ENCODE measurements around the gene GIT2. TPM values are rescaled to one million over a fixed set of nuclear protein-coding genes. Genes with fewer than 3 reads are reported as not detected.

The GIT2 gene
- total and polyA plus RNA-seq, 9 donors = 17.4 to 58.8 (median 43.7) TPM

DNA sequence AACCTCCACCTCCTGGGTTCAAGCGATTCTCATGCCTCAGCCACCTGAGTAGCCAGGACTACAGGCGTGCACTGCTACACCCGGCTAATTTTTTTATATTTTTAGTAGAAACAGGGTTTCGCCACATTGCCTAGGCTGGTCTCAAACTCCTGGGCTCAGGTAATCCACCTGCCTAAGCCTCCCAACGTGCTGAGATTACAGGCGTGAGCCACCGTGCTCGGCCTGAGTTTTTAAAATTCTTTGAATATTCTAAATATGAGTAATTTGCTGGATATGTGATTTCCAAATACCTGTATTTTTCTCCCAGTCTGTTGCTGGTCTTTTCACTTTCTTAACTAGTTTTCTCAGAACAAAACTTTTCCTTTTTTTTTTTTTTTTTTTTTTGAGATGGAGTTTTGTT is 27.4 kb downstream of the GIT2 start:
- H3K4me3 ChIP-seq = no peak overlapping the region
- no peaks in the 10 kb centered on the region for H3K9me3 ChIP-seq
- H3K36me3 ChIP-seq = no peaks in the 10 kb centered on the region
- H3K4me1 ChIP-seq (ENCODE audit: insufficient read depth) = no peaks in the 10 kb centered on the region
- H3K27ac ChIP-seq = no peak overlapping the region
- 92 to 93% (median 93%) methylated on average over 8 of the region's 8 CpGs for WGBS, 3 donors
- no peaks in the 10 kb centered on the region for H3K27me3 ChIP-seq
- TF ChIP-seq, protein P1, sequence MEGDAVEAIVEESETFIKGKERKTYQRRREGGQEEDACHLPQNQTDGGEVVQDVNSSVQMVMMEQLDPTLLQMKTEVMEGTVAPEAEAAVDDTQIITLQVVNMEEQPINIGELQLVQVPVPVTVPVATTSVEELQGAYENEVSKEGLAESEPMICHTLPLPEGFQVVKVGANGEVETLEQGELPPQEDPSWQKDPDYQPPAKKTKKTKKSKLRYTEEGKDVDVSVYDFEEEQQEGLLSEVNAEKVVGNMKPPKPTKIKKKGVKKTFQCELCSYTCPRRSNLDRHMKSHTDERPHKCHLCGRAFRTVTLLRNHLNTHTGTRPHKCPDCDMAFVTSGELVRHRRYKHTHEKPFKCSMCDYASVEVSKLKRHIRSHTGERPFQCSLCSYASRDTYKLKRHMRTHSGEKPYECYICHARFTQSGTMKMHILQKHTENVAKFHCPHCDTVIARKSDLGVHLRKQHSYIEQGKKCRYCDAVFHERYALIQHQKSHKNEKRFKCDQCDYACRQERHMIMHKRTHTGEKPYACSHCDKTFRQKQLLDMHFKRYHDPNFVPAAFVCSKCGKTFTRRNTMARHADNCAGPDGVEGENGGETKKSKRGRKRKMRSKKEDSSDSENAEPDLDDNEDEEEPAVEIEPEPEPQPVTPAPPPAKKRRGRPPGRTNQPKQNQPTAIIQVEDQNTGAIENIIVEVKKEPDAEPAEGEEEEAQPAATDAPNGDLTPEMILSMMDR (IDR thresholded peaks at IDR 0.05) = no peak
- no peak for TF ChIP-seq EP300 (IDR thresholded peaks at IDR 0.05)
- TF ChIP-seq POLR2A (IDR thresholded peaks at IDR 0.05) = no peak
- no peak for DNase-seq
- intact Hi-C loops (cut with DNase I) = no loop called here

DNA sequence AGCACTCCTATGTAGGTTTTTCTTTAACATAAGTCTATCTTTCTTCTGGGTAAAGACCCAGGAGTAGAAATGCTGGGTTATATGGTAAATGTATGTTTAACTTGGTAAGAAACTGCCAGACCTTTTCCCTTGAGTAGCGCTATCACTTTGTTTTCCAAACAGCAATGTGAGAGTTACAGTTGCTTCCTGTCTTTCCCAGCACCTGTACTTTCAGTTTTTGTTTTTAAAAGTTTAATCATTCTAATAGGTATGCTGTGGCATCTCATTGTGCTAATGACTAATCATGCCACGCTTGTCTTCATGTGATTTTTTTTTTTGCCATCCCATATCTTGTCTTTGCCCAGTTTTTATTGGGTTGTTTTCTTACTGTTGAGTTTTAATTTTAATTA is 28.1 kb downstream of the GIT2 start:
- Histone ChIP-seq H3K36me3 (no peaks in the 10 kb centered on the region), H3K27me3 (no peaks in the 10 kb centered on the region), H3K9me3 (no peaks in the 10 kb centered on the region), H3K4me3 (no peak overlapping the region), H3K27ac (no peak overlapping the region), H3K4me1 (ENCODE audit: insufficient read depth) (no peaks in the 10 kb centered on the region)
- DNase-seq = no peak
- intact Hi-C loops (cut with DNase I) = no loop called here
- TF ChIP-seq, protein P1 (IDR thresholded peaks at IDR 0.05) = no peak
- TF ChIP-seq POLR2A (IDR thresholded peaks at IDR 0.05) (no peak), EP300 (IDR thresholded peaks at IDR 0.05) (no peak)
- WGBS, 3 donors = 91 to 95% (median 91%) methylated on average over 2 of the region's 2 CpGs

DNA sequence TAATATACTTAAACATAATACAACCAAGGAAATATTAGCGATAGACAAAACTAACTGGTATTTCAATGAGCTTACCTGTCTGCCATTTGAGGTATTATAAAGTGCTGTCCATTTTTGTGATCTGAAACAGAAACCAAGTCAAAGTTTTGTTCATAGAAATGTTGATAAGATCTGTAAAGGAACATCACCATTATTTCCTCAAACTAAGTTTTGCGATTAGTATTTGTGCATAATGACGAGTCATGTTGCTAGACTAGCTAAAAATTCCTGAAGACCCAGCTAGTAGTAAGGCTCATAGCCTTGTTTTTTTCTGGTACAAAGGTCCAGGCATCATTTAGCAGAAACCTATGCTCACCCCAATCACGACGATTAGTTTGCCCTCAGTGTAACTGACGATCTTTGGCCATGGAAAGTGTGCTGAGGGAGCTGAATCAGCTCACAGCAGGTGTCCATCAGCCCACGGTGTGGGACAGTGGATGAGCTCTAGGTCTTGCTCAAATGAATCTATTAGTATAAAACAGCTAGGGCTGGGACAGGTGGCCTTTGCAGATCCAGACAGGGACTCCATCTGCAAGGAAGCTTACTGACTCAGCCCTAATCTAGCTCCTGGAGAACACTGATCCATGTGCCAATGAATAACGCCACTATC is 28.7 kb downstream of the GIT2 start:
- H3K9me3 ChIP-seq = no peaks in the 10 kb centered on the region
- H3K4me1 ChIP-seq (ENCODE audit: insufficient read depth) = no peaks in the 10 kb centered on the region
- WGBS, 3 donors = 75 to 85% (median 78%) methylated on average over 8 of the region's 8 CpGs
- TF ChIP-seq EP300 (IDR thresholded peaks at IDR 0.05) (no peak), POLR2A (IDR thresholded peaks at IDR 0.05) (no peak)
- TF ChIP-seq, protein P1 (IDR thresholded peaks at IDR 0.05) = no peak
- H3K27me3 ChIP-seq = no peaks in the 10 kb centered on the region
- intact Hi-C loops (cut with DNase I) = no loop called here
- DNase-seq = no peak
- no peak overlapping the region for H3K27ac ChIP-seq
- no peak overlapping the region for H3K4me3 ChIP-seq
- H3K36me3 ChIP-seq = no peaks in the 10 kb centered on the region

DNA sequence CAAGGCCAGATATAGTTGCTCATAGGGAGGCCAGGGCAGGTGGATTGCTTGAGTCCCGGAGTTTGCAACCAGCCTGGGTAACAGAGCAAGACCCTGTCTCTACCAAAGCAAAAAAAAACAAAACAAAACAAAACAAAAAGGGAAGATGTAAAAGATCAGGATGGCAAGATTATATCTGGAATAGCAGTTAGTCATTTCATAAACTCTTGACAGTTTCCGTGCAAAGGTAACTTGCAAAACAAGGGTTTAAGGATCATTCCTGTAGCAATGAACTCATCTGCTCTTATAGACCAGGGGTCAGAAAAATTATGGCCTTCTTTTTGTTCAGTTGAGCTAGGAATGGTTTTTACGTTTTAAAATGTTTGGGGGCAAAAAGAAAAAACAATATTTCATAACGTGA is 29.6 kb downstream of the GIT2 start:
- Histone ChIP-seq H3K4me1 (ENCODE audit: insufficient read depth) (no peaks in the 10 kb centered on the region), H3K36me3 (no peaks in the 10 kb centered on the region), H3K27me3 (no peaks in the 10 kb centered on the region), H3K9me3 (no peaks in the 10 kb centered on the region), H3K4me3 (no peak overlapping the region), H3K27ac (no peak overlapping the region)
- intact Hi-C loops (cut with DNase I) = no loop called here
- DNase-seq = no peak
- TF ChIP-seq, protein P1 (IDR thresholded peaks at IDR 0.05) = no peak
- TF ChIP-seq EP300 (IDR thresholded peaks at IDR 0.05) (no peak), POLR2A (IDR thresholded peaks at IDR 0.05) (no peak)
- 82 to 89% (median 85%) methylated on average over 4 of the region's 4 CpGs for WGBS, 3 donors
